ENCODE data around the gene ERI3. TPM values are rescaled to one million over a fixed set of nuclear protein-coding genes. Genes with fewer than 3 reads are reported as not detected.

ERI3 gene
- total and polyA plus RNA-seq, 2 of the 13 experiments (the other 11 are each of a cell fraction or from before 2014, with no cell fraction given): 35.6 to 35.9 TPM

- TF ChIP-seq ATF2 (CRISPR knock-in tag; IDR thresholded peaks at IDR 0.05): peak; percentile 92
- TF ChIP-seq BCLAF1 (IDR thresholded peaks at IDR 0.05): no peak
- TF ChIP-seq ZNF816 (CRISPR knock-in tag; IDR thresholded peaks at IDR 0.05; ENCODE audit: borderline replicate concordance): no peak
- 0 out of 2 replicates have a peak, but pooled peaks have one; percentile 21 for TF ChIP-seq ZNF3 (CRISPR knock-in tag; IDR thresholded peaks at IDR 0.05)
- 0 out of 2 replicates have a peak, but pooled peaks have one; percentile 24 for TF ChIP-seq MAFF (IDR thresholded peaks at IDR 0.05; ENCODE audit: low read depth, low read length)
- 0 out of 2 replicates have a peak, but pooled peaks have one; percentile 47 for TF ChIP-seq AFF4 (CRISPR knock-in tag; IDR thresholded peaks at IDR 0.05)
- TF ChIP-seq RBM39 (IDR thresholded peaks at IDR 0.05; ENCODE audit: low read depth, low read length, poor library complexity, severe bottlenecking): peak; percentile 98
- TF ChIP-seq ZNF598 (CRISPR knock-in tag; IDR thresholded peaks at IDR 0.05; ENCODE audit: borderline replicate concordance): no peak
- no peak for TF ChIP-seq KDM6A (CRISPR knock-in tag; IDR thresholded peaks at IDR 0.05; ENCODE audit: low read depth)
- no peak for TF ChIP-seq MEIS1 (CRISPR knock-in tag; IDR thresholded peaks at IDR 0.05; ENCODE audit: borderline replicate concordance)
- peak; percentile 64; the same call in 1 of the 2 replicates for TF ChIP-seq ZNF597 (CRISPR knock-in tag; IDR thresholded peaks at IDR 0.05)
- no peak for TF ChIP-seq DBP (CRISPR knock-in tag; IDR thresholded peaks at IDR 0.05; ENCODE audit: not compliant biosample characterization)
- TF ChIP-seq ZNF703 (CRISPR knock-in tag; IDR thresholded peaks at IDR 0.05; ENCODE audit: borderline replicate concordance): no peak
- peak; percentile 87 for TF ChIP-seq ZNF431 (CRISPR knock-in tag; IDR thresholded peaks at IDR 0.05; ENCODE audit: borderline replicate concordance, low read depth)
- 0 out of 2 replicates have a peak, but pooled peaks have one; percentile 67 for TF ChIP-seq PCBP1 (IDR thresholded peaks at IDR 0.05; ENCODE audit: borderline replicate concordance, low read depth, low read length)
- TF ChIP-seq HOXA5 (CRISPR knock-in tag; IDR thresholded peaks at IDR 0.05): peak; percentile 98
Observed at GRCh38 chr1:44213222-44214112, 141.6 kb downstream of the ERI3 start, which contains the start of gene DMAP1 (continued).
